ENCODE measurements around the gene STAC. TPM values are rescaled to one million over a fixed set of nuclear protein-coding genes. Genes with fewer than 3 reads are reported as not detected.

Gene STAC
- total RNA-seq: 20.7 and 29.0 TPM in 2 replicates

GRCh38 chr3:36380221-36381031 lies at the start of gene STAC:
TSS of gene STAC (plus strand) at chr3:36380504. CDS start at chr3:36380644, 140 bp downstream.

All from mammary microvascular endothelial cell (primary cell).